ENCODE measurements around the gene HS3ST6.

The HS3ST6 gene

DNA sequence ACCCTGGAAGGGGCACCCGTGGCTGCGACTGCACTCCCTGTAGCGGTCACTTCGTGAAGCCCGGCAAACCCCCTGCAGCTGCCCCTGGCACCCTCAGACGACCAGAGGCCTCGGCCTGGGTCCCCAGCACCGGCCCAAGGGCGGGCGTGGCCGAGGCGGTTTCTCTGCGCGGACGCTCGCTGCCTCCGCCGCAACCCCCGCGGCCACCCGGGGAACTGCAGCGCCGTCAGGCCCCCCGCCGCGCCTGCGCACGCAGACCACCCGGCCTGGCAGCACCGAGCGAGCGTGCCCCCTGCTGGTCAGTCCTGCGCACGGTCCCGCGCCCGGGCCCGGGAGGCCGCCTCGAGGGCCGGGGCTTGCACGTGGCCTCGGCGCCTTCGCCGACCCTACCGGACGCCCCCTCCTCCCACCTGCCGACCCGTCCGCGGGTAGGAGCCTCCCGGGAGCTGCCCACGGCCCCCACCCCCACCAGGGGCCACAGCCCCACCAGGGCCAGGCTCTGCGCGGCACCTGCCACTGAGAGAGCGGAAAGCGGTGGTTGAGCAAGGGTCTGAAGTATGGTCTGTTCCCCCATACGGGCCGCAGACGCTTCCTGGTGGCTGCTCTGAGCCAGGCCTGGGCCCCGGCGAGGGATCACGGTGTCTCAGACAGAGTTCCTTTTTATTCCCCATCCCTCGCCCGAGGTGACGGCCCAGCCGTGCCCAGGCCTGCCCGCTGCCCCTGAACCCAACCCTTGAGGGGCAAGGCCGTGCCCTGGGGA, 11.5 kb upstream of the HS3ST6 start:
- TF ChIP-seq, protein P1, sequence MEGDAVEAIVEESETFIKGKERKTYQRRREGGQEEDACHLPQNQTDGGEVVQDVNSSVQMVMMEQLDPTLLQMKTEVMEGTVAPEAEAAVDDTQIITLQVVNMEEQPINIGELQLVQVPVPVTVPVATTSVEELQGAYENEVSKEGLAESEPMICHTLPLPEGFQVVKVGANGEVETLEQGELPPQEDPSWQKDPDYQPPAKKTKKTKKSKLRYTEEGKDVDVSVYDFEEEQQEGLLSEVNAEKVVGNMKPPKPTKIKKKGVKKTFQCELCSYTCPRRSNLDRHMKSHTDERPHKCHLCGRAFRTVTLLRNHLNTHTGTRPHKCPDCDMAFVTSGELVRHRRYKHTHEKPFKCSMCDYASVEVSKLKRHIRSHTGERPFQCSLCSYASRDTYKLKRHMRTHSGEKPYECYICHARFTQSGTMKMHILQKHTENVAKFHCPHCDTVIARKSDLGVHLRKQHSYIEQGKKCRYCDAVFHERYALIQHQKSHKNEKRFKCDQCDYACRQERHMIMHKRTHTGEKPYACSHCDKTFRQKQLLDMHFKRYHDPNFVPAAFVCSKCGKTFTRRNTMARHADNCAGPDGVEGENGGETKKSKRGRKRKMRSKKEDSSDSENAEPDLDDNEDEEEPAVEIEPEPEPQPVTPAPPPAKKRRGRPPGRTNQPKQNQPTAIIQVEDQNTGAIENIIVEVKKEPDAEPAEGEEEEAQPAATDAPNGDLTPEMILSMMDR (IDR thresholded peaks at IDR 0.05; ENCODE audit: low read depth, low read length): peak; percentile 66
- peak overlapping the region; percentile 41 for H3K4me3 ChIP-seq (ENCODE audit: low read depth, low read length)
- in situ Hi-C loops (cut with HindIII; ENCODE audit: low sequenced_read_pairs): no loop called here
- peak; percentile 75 for DNase-seq (ENCODE audit: low read depth, low spot score)

DNA sequence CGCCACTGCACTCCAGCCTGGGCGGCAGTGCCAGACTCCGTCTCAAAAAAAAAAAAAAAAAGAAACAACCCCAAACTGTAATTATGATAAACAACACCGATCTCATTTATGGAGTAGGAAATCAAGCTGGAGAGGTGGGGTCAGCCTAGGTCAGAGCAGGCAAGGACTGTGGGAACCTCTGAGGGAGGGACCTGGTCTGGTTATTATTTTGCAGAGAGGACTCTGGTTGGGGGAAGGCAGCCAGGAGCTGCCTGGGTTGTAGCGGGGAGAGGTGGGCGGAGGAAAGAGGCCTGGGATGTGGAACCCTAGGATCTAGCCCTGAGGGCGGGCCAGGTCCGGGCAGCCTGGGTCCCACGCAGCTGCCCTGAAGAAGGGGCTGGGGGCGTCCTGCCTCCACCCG, 10.9 kb upstream of the HS3ST6 start:
- in situ Hi-C loops (cut with HindIII; ENCODE audit: low sequenced_read_pairs): no loop called here
- DNase-seq (ENCODE audit: low read depth, low spot score): no peak
- peak overlapping the region; percentile 41 for H3K4me3 ChIP-seq (ENCODE audit: low read depth, low read length)
- TF ChIP-seq, protein P1 (IDR thresholded peaks at IDR 0.05; ENCODE audit: low read depth, low read length): no peak

- in situ Hi-C loops (cut with HindIII; ENCODE audit: low sequenced_read_pairs): no loop called here
- no peak for DNase-seq (ENCODE audit: low read depth, low spot score)
- TF ChIP-seq, protein P1 (IDR thresholded peaks at IDR 0.05; ENCODE audit: low read depth, low read length): no peak
These were observed 8.1 kb upstream of the HS3ST6 start for GRCh38 chr16:1926271-1926670.

DNA sequence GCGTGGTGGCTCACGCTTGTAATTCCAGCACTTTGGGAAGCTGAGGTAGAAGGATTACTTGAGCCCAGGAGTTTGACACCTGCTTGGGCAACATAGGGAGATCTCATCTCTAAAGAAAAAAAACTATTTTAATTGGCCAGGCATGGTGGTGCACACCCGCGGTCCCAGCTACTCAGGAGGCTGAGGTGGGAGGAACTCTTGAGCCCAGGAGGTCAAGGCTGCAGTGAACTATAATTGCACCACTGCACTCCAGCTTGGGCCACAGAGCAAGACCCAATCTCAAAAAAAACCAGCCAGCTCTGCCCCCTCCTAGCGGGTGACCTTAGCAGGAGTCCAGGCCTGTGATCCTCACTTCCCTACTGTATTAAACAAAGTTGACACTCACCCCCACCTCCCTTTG, 5.9 kb upstream of the HS3ST6 start:
- TF ChIP-seq, protein P1 (IDR thresholded peaks at IDR 0.05; ENCODE audit: low read depth, low read length): no peak
- H3K4me3 ChIP-seq (ENCODE audit: low read depth, low read length): no peak overlapping the region
- DNase-seq (ENCODE audit: low read depth, low spot score): no peak
- in situ Hi-C loops (cut with HindIII; ENCODE audit: low sequenced_read_pairs): no loop called here

More at GRCh38 chr16:1926271-1926670, 8.1 kb upstream of the HS3ST6 start:
- H3K4me3 ChIP-seq (ENCODE audit: low read depth, low read length): no peak overlapping the region

- H3K4me3 ChIP-seq (ENCODE audit: low read depth, low read length): no peak overlapping the region
- TF ChIP-seq, protein P1 (IDR thresholded peaks at IDR 0.05; ENCODE audit: low read depth, low read length): peak; percentile 53
- in situ Hi-C loops (cut with HindIII; ENCODE audit: low sequenced_read_pairs): no loop called here
- no peak for DNase-seq (ENCODE audit: low read depth, low spot score)
These were observed 5.3 kb upstream of the HS3ST6 start for GRCh38 chr16:1923299-1924034.

- in situ Hi-C loops (cut with HindIII; ENCODE audit: low sequenced_read_pairs): no loop called here
- H3K4me3 ChIP-seq (ENCODE audit: low read depth, low read length): no peak overlapping the region
- no peak for DNase-seq (ENCODE audit: low read depth, low spot score)
- TF ChIP-seq, protein P1 (IDR thresholded peaks at IDR 0.05; ENCODE audit: low read depth, low read length): no peak
These were observed 4.1 kb upstream of the HS3ST6 start for GRCh38 chr16:1922357-1922756.
